GM19023 (cell line): ENCODE results near the gene SOX9.
A peak's percentile ranks its signal among the peaks of the same experiment; 100 is the strongest.
"Not testable (repeated sequence)": the region's sequence is repeated elsewhere in the genome, so short reads cannot be mapped to it uniquely, and the experiment has no call there.

ENCODE experiments used
- ATAC-seq: cut with Tn5 transposase; IDR thresholded peaks from one replicate; pipeline ENCODE4 v1.9.1; 2021; ENCODE audit warnings: mild to moderate bottlenecking, moderate library complexity; ENCODE audit not compliant: unreplicated experiment

SOX9 gene

GRCh38 chr17:72110942-72111318, 9.9 kb upstream of the SOX9 start:
- ATAC-seq, result no peak

- no peak for ATAC-seq
These were observed 9.4 kb upstream of the SOX9 start for GRCh38 chr17:72111336-72111923.

GRCh38 chr17:72111926-72112325, 8.9 kb upstream of the SOX9 start:
- not testable (repeated sequence) for ATAC-seq

GRCh38 chr17:72113751-72114150, 7.1 kb upstream of the SOX9 start:
- ATAC-seq, result no peak

GRCh38 chr17:72115781-72116525, 4.9 kb upstream of the SOX9 start:
- ATAC-seq, result no peak

- ATAC-seq, result no peak
These were observed 3.9 kb upstream of the SOX9 start for GRCh38 chr17:72116661-72117521.

- no peak for ATAC-seq
These were observed 3.1 kb upstream of the SOX9 start for GRCh38 chr17:72117535-72118334.

- ATAC-seq, result no peak
These were observed 2.3 kb upstream of the SOX9 start for GRCh38 chr17:72118335-72119076.

- no peak for ATAC-seq
These were observed 1.5 kb upstream of the SOX9 start for GRCh38 chr17:72119077-72119872.

- no peak for ATAC-seq
These were observed 763 bp upstream of the SOX9 start for GRCh38 chr17:72119873-72120641.

GRCh38 chr17:72121164-72122009, 567 bp downstream of the SOX9 start:
- ATAC-seq, result peak; percentile 14

- ATAC-seq, result no peak
These were observed 1.4 kb downstream of the SOX9 start for GRCh38 chr17:72122010-72122764.

- ATAC-seq, result no peak
These were observed 2.1 kb downstream of the SOX9 start for GRCh38 chr17:72122765-72123529.

- ATAC-seq, result no peak
These were observed 3.0 kb downstream of the SOX9 start for GRCh38 chr17:72123530-72124437.

- ATAC-seq, result no peak
These were observed 3.6 kb downstream of the SOX9 start for GRCh38 chr17:72124438-72124775.
